CD8-positive, alpha-beta memory T cell (primary cell): ENCODE measurements around the gene GNAZ. TPM values are rescaled to one million over a fixed set of nuclear protein-coding genes. Genes with fewer than 3 reads are reported as not detected.

Experiments
- CTCF ChIA-PET: fragments of 350-600 bp; sonication (Branson Sonifier 250); formaldehyde crosslinking; loops from one replicate; lab custom pipeline; 2021; ENCODE audit warnings: antibody characterized with exemption; lab: Charles Lee
- POLR2A ChIA-PET: fragments of 350-600 bp; sonication (Branson Sonifier 250); formaldehyde crosslinking; loops from one replicate; lab custom pipeline; 2021; ENCODE audit warnings: antibody characterized with exemption; lab: Charles Lee
- DNase-seq, 5 donors: peaks; one replicate each; pipeline versions ENCODE4 v3.0.0 to v3.0.0-alpha.2; 2020 to 2022; ENCODE audit warnings: mixed read lengths in 1 of 5
- H3K27ac ChIP-seq: one replicate; pipeline ENCODE4 v1.7.0; 2013; ENCODE audit warnings: low read depth, mild to moderate bottlenecking, low read length, moderate library complexity
- H3K27me3 ChIP-seq: 2 replicates; pipeline ENCODE4 v1.7.0; 2013; ENCODE audit warnings: low read length, mild to moderate bottlenecking; ENCODE audit not compliant: insufficient read depth, poor library complexity, severe bottlenecking
- H3K36me3 ChIP-seq: 2 replicates; pipeline ENCODE4 v1.7.0; 2013; ENCODE audit warnings: mild to moderate bottlenecking, low read length, moderate library complexity; ENCODE audit not compliant: insufficient read depth
- H3K4me1 ChIP-seq: 2 replicates; pipeline ENCODE4 v1.7.0; 2013; ENCODE audit warnings: mild to moderate bottlenecking, low read length, moderate library complexity; ENCODE audit not compliant: insufficient read depth
- H3K4me3 ChIP-seq: 2 replicates; pipeline ENCODE4 v1.7.0; 2013; ENCODE audit warnings: mild to moderate bottlenecking, low read length
- H3K9me3 ChIP-seq: 2 replicates; pipeline ENCODE4 v1.7.0; 2013; ENCODE audit warnings: mild to moderate bottlenecking, low read length
- H3K27ac Mint-ChIP-seq, 8 donors: one replicate each; pipeline ENCODE4 v1.8.0; 2020 to 2021; ENCODE audit warnings: mixed read lengths in 8 of 8, mild to moderate bottlenecking in 6 of 8, inconsistent platforms in 3 of 8, moderate library complexity in 3 of 8
- H3K27me3 Mint-ChIP-seq, 2 donors: one replicate each; pipeline ENCODE4 v1.8.0; 2020 to 2021; ENCODE audit warnings: mixed read lengths in 2 of 2, mild to moderate bottlenecking in 1 of 2, moderate library complexity in 1 of 2
- H3K36me3 Mint-ChIP-seq, 3 donors: one replicate each; pipeline ENCODE4 v1.8.0; 2020 to 2021; ENCODE audit warnings: mixed read lengths in 3 of 3, inconsistent platforms in 1 of 3, mild to moderate bottlenecking in 1 of 3
- H3K4me1 Mint-ChIP-seq, 3 donors: one replicate each; pipeline ENCODE4 v1.8.0; 2020 to 2021; ENCODE audit warnings: mixed read lengths in 3 of 3, inconsistent platforms in 1 of 3, mild to moderate bottlenecking in 1 of 3
- H3K4me3 Mint-ChIP-seq, 7 donors: one replicate each; pipeline ENCODE4 v1.8.0; 2020 to 2021; ENCODE audit warnings: mixed read lengths in 7 of 7, mild to moderate bottlenecking in 6 of 7, moderate library complexity in 4 of 7, inconsistent platforms in 2 of 7
- H3K9me3 Mint-ChIP-seq, 5 donors: one replicate each; pipeline ENCODE4 v1.8.0; 2020 to 2022; ENCODE audit warnings: mixed read lengths in 5 of 5, mild to moderate bottlenecking in 3 of 5, moderate library complexity in 2 of 5, inconsistent platforms in 1 of 5
- polyA plus RNA-seq: library from polyadenylated mRNA; unstranded; fragments of 300-500 nt; fragmentation: Illumina TruSeq; gene quantifications from one replicate; pipeline ENCODE4 v1.2.3, GENCODE V29; 2021
- total RNA-seq, 2 experiments: library from RNA; stranded (reverse); gene quantifications; one replicate each; pipeline ENCODE4 v1.2.3, GENCODE V29; 2021

Gene GNAZ
- total and polyA plus RNA-seq, 3 experiments from 2014 or later = 0.53 to 2.6 (median 2.0) TPM

- peaks cover 43% of the 10 kb centered on the region for H3K4me1 ChIP-seq
- Mint-ChIP-seq H3K4me3 (peak within 1 kb of the TSS; percentile 76 to 89 (median 80)), H3K27me3 (peaks cover 0 to 3% of the 10 kb centered on the region in 2 donors), H3K4me1 (peaks cover 41 to 60% (median 54%) of the 10 kb centered on the region in 3 donors), H3K9me3 (peaks cover 0 to 2% (median 0%) of the 10 kb centered on the region in 5 donors), H3K27ac (peak within 1 kb of the TSS; percentile 92 to 99 (median 96)), H3K36me3 (peaks cover 0 to 2% (median 0%) of the 10 kb centered on the region in 3 donors)
- ChIA-PET POLR2A (interaction anchor here (0.6 kb wide), 2 partner anchors 9 to 25 kb away, joined by 4 read pairs; no protein-coding TSS in a partner anchor), CTCF (interaction anchor here (1.0 to 2.4 kb wide), 9 partner anchors 10 to 190 kb away, joined by 3 to 10 read pairs (median 7); no protein-coding TSS in a partner anchor)
- no peaks in the 10 kb centered on the region for H3K9me3 ChIP-seq
- H3K36me3 ChIP-seq = no peaks in the 10 kb centered on the region
- DNase-seq = peak; percentile 86 to 97 (median 91)
- H3K27ac ChIP-seq = peak within 1 kb of the TSS; percentile 48
- peaks cover 7% of the 10 kb centered on the region for H3K27me3 ChIP-seq
- H3K4me3 ChIP-seq = peak within 1 kb of the TSS; percentile 40
Observed at GRCh38 chr22:23144932-23145877, 74.9 kb downstream of the GNAZ start, which contains the start of gene RAB36. Gene RAB36, plus strand, starts transcription at chr22:23145477. Its CDS starts 1,140 bp downstream, at chr22:23146617.

- peak overlapping the region in 6 of 7 donors; percentile 76 to 86 (median 80) for H3K4me3 Mint-ChIP-seq
- peaks cover 0 to 2% (median 0%) of the 10 kb centered on the region in 5 donors for H3K9me3 Mint-ChIP-seq
- POLR2A ChIA-PET = interaction anchor here (1.0 kb wide), 1 partner anchor 8 kb away, joined by 3 read pairs; no protein-coding TSS in a partner anchor
- peaks cover 0 to 2% (median 0%) of the 10 kb centered on the region in 3 donors for H3K36me3 Mint-ChIP-seq
- Histone ChIP-seq H3K9me3 (no peaks in the 10 kb centered on the region), H3K36me3 (no peaks in the 10 kb centered on the region), H3K27me3 (peaks cover 10% of the 10 kb centered on the region), H3K4me1 (peaks cover 38% of the 10 kb centered on the region), H3K27ac (peak overlapping the region; percentile 48), H3K4me3 (no peak overlapping the region)
- CTCF ChIA-PET = interaction anchor here (1.1 to 2.4 kb wide), 5 partner anchors 11 to 191 kb away, joined by 3 to 10 read pairs (median 4); no protein-coding TSS in a partner anchor
- no peak for DNase-seq
- peak overlapping the region; percentile 92 to 99 (median 96) for H3K27ac Mint-ChIP-seq
- peaks cover 36 to 53% (median 46%) of the 10 kb centered on the region in 3 donors for H3K4me1 Mint-ChIP-seq
- H3K27me3 Mint-ChIP-seq = peaks cover 0 to 3% of the 10 kb centered on the region in 2 donors
Observed at GRCh38 chr22:23145878-23146470, 75.7 kb downstream of the GNAZ start.

- peak overlapping the region in 2 of 7 donors; percentile 49 to 86 for H3K4me3 Mint-ChIP-seq
- no peaks in the 10 kb centered on the region for H3K9me3 ChIP-seq
- no peak overlapping the region for H3K27ac ChIP-seq
- peak overlapping the region; percentile 74 to 99 (median 94) for H3K27ac Mint-ChIP-seq
- DNase-seq = no peak
- no peaks in the 10 kb centered on the region for H3K36me3 ChIP-seq
- H3K27me3 ChIP-seq = peaks cover 17% of the 10 kb centered on the region
- peaks cover 33 to 46% (median 40%) of the 10 kb centered on the region in 3 donors for H3K4me1 Mint-ChIP-seq
- ChIA-PET POLR2A (interaction anchor here (1.0 kb wide), 1 partner anchor 8 kb away, joined by 3 read pairs; no protein-coding TSS in a partner anchor), CTCF (interaction anchor here (1.1 to 1.2 kb wide), 2 partner anchors 135 to 187 kb away, joined by 3 read pairs; no protein-coding TSS in a partner anchor)
- H3K36me3 Mint-ChIP-seq = peaks cover 0 to 2% (median 0%) of the 10 kb centered on the region in 3 donors
- peaks cover 0 to 2% (median 0%) of the 10 kb centered on the region in 5 donors for H3K9me3 Mint-ChIP-seq
- H3K4me1 ChIP-seq = peaks cover 32% of the 10 kb centered on the region
- no peak overlapping the region for H3K4me3 ChIP-seq
- peaks cover 0 to 3% of the 10 kb centered on the region in 2 donors for H3K27me3 Mint-ChIP-seq
Observed at GRCh38 chr22:23146478-23147205, 76.3 kb downstream of the GNAZ start.

GRCh38 chr22:23147617-23148387, 77.5 kb downstream of the GNAZ start:
- Histone ChIP-seq H3K9me3 (no peaks in the 10 kb centered on the region), H3K27ac (no peak overlapping the region), H3K27me3 (peaks cover 21% of the 10 kb centered on the region), H3K36me3 (no peaks in the 10 kb centered on the region), H3K4me1 (peaks cover 27% of the 10 kb centered on the region), H3K4me3 (no peak overlapping the region)
- POLR2A ChIA-PET = no interaction called here
- peak overlapping the region in 1 of 7 donors; percentile 17 for H3K4me3 Mint-ChIP-seq
- H3K9me3 Mint-ChIP-seq = no peaks in the 10 kb centered on the region
- CTCF ChIA-PET = no interaction called here
- peaks cover 0 to 2% (median 0%) of the 10 kb centered on the region in 3 donors for H3K36me3 Mint-ChIP-seq
- DNase-seq = no peak
- H3K27me3 Mint-ChIP-seq = peaks cover 0 to 2% of the 10 kb centered on the region in 2 donors
- peaks cover 23 to 37% (median 31%) of the 10 kb centered on the region in 3 donors for H3K4me1 Mint-ChIP-seq
- H3K27ac Mint-ChIP-seq = peak overlapping the region; percentile 10 to 99 (median 72)

GRCh38 chr22:23149743-23150238, 79.5 kb downstream of the GNAZ start:
- POLR2A ChIA-PET = no interaction called here
- peaks cover 24 to 28% (median 24%) of the 10 kb centered on the region in 3 donors for H3K4me1 Mint-ChIP-seq
- H3K27ac ChIP-seq = no peak overlapping the region
- CTCF ChIA-PET = interaction anchor here (1.1 to 2.5 kb wide), 2 partner anchors 132 to 190 kb away, joined by 3 to 6 read pairs; no protein-coding TSS in a partner anchor
- H3K27me3 ChIP-seq = peaks cover 21% of the 10 kb centered on the region
- no peaks in the 10 kb centered on the region for H3K36me3 ChIP-seq
- DNase-seq = no peak
- H3K9me3 ChIP-seq = no peaks in the 10 kb centered on the region
- H3K36me3 Mint-ChIP-seq = peaks cover 0 to 2% (median 0%) of the 10 kb centered on the region in 3 donors
- peaks cover 21% of the 10 kb centered on the region for H3K4me1 ChIP-seq
- no peak overlapping the region for H3K4me3 ChIP-seq
- no peak overlapping the region for H3K4me3 Mint-ChIP-seq
- H3K27ac Mint-ChIP-seq = peak overlapping the region in 2 of 8 donors; percentile 5 to 45
- H3K9me3 Mint-ChIP-seq = no peaks in the 10 kb centered on the region
- H3K27me3 Mint-ChIP-seq = peaks cover 0 to 2% of the 10 kb centered on the region in 2 donors

- peaks cover 0 to 2% (median 0%) of the 10 kb centered on the region in 3 donors for H3K36me3 Mint-ChIP-seq
- no peak overlapping the region for H3K27ac ChIP-seq
- peaks cover 15 to 18% (median 17%) of the 10 kb centered on the region in 3 donors for H3K4me1 Mint-ChIP-seq
- peaks cover 16% of the 10 kb centered on the region for H3K4me1 ChIP-seq
- H3K9me3 Mint-ChIP-seq = no peaks in the 10 kb centered on the region
- H3K9me3 ChIP-seq = no peaks in the 10 kb centered on the region
- H3K27me3 ChIP-seq = peaks cover 27% of the 10 kb centered on the region
- no peak overlapping the region for H3K4me3 ChIP-seq
- H3K36me3 ChIP-seq = no peaks in the 10 kb centered on the region
- CTCF ChIA-PET = interaction anchor here (0.9 to 2.5 kb wide), 2 partner anchors 24 to 191 kb away, joined by 3 to 6 read pairs; no protein-coding TSS in a partner anchor
- no peak overlapping the region for H3K4me3 Mint-ChIP-seq
- POLR2A ChIA-PET = no interaction called here
- H3K27me3 Mint-ChIP-seq = peaks cover 0 to 2% of the 10 kb centered on the region in 2 donors
- H3K27ac Mint-ChIP-seq = peak overlapping the region in 3 of 8 donors; percentile 41 to 71 (median 64)
- DNase-seq = no peak
Observed at GRCh38 chr22:23150762-23151161, 80.4 kb downstream of the GNAZ start.
